Erythroblast (primary cell): ENCODE data around the gene POTEM.
"Not testable (repeated sequence)": the region's sequence is repeated elsewhere in the genome, so short reads cannot be mapped to it uniquely, and the experiment has no call there.

Experiments
- GATA1 ChIP-seq: IDR thresholded peaks from 2 replicates; pipeline ENCODE4 v1.6.1; 2011; ENCODE audit warnings: low read depth, mild to moderate bottlenecking, control low read depth, low read length, moderate library complexity
- POLR2A ChIP-seq: IDR thresholded peaks from 2 replicates; pipeline ENCODE4 v1.6.1; 2011; ENCODE audit warnings: mild to moderate bottlenecking, low read length

- TF ChIP-seq POLR2A, GATA1: not testable (repeated sequence)
Measured at GRCh38 chr14:18964878-18965277, 2.4 kb upstream of the POTEM start.
